ENCODE results near the gene ZNF552. TPM values are rescaled to one million over a fixed set of nuclear protein-coding genes. Genes with fewer than 3 reads are reported as not detected.
A peak's percentile ranks its signal among the peaks of the same experiment; 100 is the strongest.

Gene ZNF552
- total RNA-seq, 1 experiment from 2014 or later = 12.0 TPM

GRCh38 chr19:57786286-57786685 lies 28.4 kb downstream of the ZNF552 start:
- Histone ChIP-seq H3K4me3 (ENCODE audit: low read length) (no peak overlapping the region), H4K20me1 (ENCODE audit: low read length) (no peaks in the 10 kb centered on the region), H3K79me2 (ENCODE audit: low read length) (peaks cover 22% of the 10 kb centered on the region), H3K27me3 (ENCODE audit: low read length) (no peaks in the 10 kb centered on the region), H3F3A (ENCODE audit: low read length, unreplicated experiment) (no peaks in the 10 kb centered on the region), H3K4me2 (ENCODE audit: low read length) (no peak overlapping the region), H3K9ac (ENCODE audit: low read length) (no peak overlapping the region), H2AFZ (ENCODE audit: low read length) (no peak overlapping the region), H3K36me3 (ENCODE audit: low read depth, low read length) (peaks cover 60% of the 10 kb centered on the region), H3K9me2 (replicated peaks; ENCODE audit: low read length) (no peaks in the 10 kb centered on the region), H3K27ac (ENCODE audit: low read length) (no peak overlapping the region), H3K4me1 (ENCODE audit: insufficient read depth, low read length) (no peaks in the 10 kb centered on the region), H3K9me3 (ENCODE audit: low read length) (no peaks in the 10 kb centered on the region)
- intact Hi-C loops (cut with micrococcal nuclease) = no loop called here
- ATAC-seq (no peak), DNase-seq (no peak)
- ChIA-PET CTCF (no interaction called here), POLR2A (ENCODE audit: unreplicated experiment) (no interaction called here)
- BruUV-seq (replicated peaks) = no TSS peak
- TF ChIP-seq EZH2phosphoT487 (IDR thresholded peaks at IDR 0.05; ENCODE audit: borderline replicate concordance, low read length) = no peak
- TF ChIP-seq CTCF (conservative IDR thresholded peaks at IDR 0.05; ENCODE audit: low read depth, low read length) = no peak
- no peak for TF ChIP-seq EZH2 (IDR thresholded peaks at IDR 0.05; ENCODE audit: low read length, unreplicated experiment)

GRCh38 chr19:57779220-57779845 lies 35.4 kb downstream of the ZNF552 start:
- H2AFZ ChIP-seq (ENCODE audit: low read length) = no peak overlapping the region
- H4K20me1 ChIP-seq (ENCODE audit: low read length) = no peaks in the 10 kb centered on the region
- peaks cover 84% of the 10 kb centered on the region for H3K79me2 ChIP-seq (ENCODE audit: low read length)
- ChIA-PET POLR2A (ENCODE audit: unreplicated experiment) (no interaction called here), CTCF (no interaction called here)
- no peaks in the 10 kb centered on the region for H3K4me1 ChIP-seq (ENCODE audit: insufficient read depth, low read length)
- no peak overlapping the region; the same call in 1 of the 2 replicates for H3K4me3 ChIP-seq (ENCODE audit: low read length)
- H3K27me3 ChIP-seq (ENCODE audit: low read length) = no peaks in the 10 kb centered on the region
- TF ChIP-seq EZH2phosphoT487 (IDR thresholded peaks at IDR 0.05; ENCODE audit: borderline replicate concordance, low read length) = no peak
- no peak for TF ChIP-seq EZH2 (IDR thresholded peaks at IDR 0.05; ENCODE audit: low read length, unreplicated experiment)
- DNase-seq (no peak), ATAC-seq (no peak)
- H3K27ac ChIP-seq (ENCODE audit: low read length) = no peak overlapping the region
- peaks cover 19% of the 10 kb centered on the region for H3K9me3 ChIP-seq (ENCODE audit: low read length)
- H3K36me3 ChIP-seq (ENCODE audit: low read depth, low read length) = peaks cover 82% of the 10 kb centered on the region
- intact Hi-C loops (cut with micrococcal nuclease) = no loop called here
- no peaks in the 10 kb centered on the region for H3F3A ChIP-seq (ENCODE audit: low read length, unreplicated experiment)
- H3K4me2 ChIP-seq (ENCODE audit: low read length) = no peak overlapping the region
- TSS peak; percentile 6 for BruUV-seq (replicated peaks)
- H3K9ac ChIP-seq (ENCODE audit: low read length) = no peak overlapping the region
- H3K9me2 ChIP-seq (replicated peaks; ENCODE audit: low read length) = no peaks in the 10 kb centered on the region

GRCh38 chr19:57778336-57778735 lies 36.4 kb downstream of the ZNF552 start:
- ChIA-PET CTCF (no interaction called here), POLR2A (ENCODE audit: unreplicated experiment) (no interaction called here)

More at GRCh38 chr19:57778336-57778735, 36.4 kb downstream of the ZNF552 start:
- DNase-seq = no peak
- ATAC-seq = no peak
- Histone ChIP-seq H3K9me3 (ENCODE audit: low read length) (peaks cover 19% of the 10 kb centered on the region), H3K9ac (ENCODE audit: low read length) (no peak overlapping the region), H3K79me2 (ENCODE audit: low read length) (peaks cover 88% of the 10 kb centered on the region), H3K4me2 (ENCODE audit: low read length) (no peak overlapping the region), H3K27ac (ENCODE audit: low read length) (no peak overlapping the region), H3F3A (ENCODE audit: low read length, unreplicated experiment) (no peaks in the 10 kb centered on the region), H2AFZ (ENCODE audit: low read length) (no peak overlapping the region), H3K4me3 (ENCODE audit: low read length) (peak overlapping the region; percentile 24; the same call in 1 of the 2 replicates), H3K9me2 (replicated peaks; ENCODE audit: low read length) (no peaks in the 10 kb centered on the region), H4K20me1 (ENCODE audit: low read length) (no peaks in the 10 kb centered on the region), H3K4me1 (ENCODE audit: insufficient read depth, low read length) (no peaks in the 10 kb centered on the region), H3K36me3 (ENCODE audit: low read depth, low read length) (peaks cover 83% of the 10 kb centered on the region), H3K27me3 (ENCODE audit: low read length) (no peaks in the 10 kb centered on the region)
- intact Hi-C loops (cut with micrococcal nuclease) = no loop called here
- no peak for TF ChIP-seq CTCF (conservative IDR thresholded peaks at IDR 0.05; ENCODE audit: low read depth, low read length)
- TF ChIP-seq EZH2 (IDR thresholded peaks at IDR 0.05; ENCODE audit: low read length, unreplicated experiment) = no peak
- TF ChIP-seq EZH2phosphoT487 (IDR thresholded peaks at IDR 0.05; ENCODE audit: borderline replicate concordance, low read length) = no peak
- no TSS peak for BruUV-seq (replicated peaks)

All from PC-3 (cell line).